GM10847 (cell line): ENCODE measurements around the gene JADE3.

Experiments used
- POLR2A ChIP-seq: IDR thresholded peaks from 2 replicates; pipeline ENCODE4 v1.6.1; 2011; ENCODE audit not compliant: insufficient read length; ENCODE audit errors: extremely low read depth

Gene JADE3

GRCh38 chrX:46965125-46965758, 53.0 kb downstream of the JADE3 start:
- TF ChIP-seq POLR2A, result no peak

GRCh38 chrX:46967547-46967946, 55.3 kb downstream of the JADE3 start:
- TF ChIP-seq POLR2A, result no peak

- no peak for TF ChIP-seq POLR2A
These were observed 66.4 kb downstream of the JADE3 start for GRCh38 chrX:46978341-46979291.

GRCh38 chrX:46984705-46985104, 72.5 kb downstream of the JADE3 start:
- TF ChIP-seq POLR2A, result no peak

GRCh38 chrX:46989548-46989947, 77.3 kb downstream of the JADE3 start:
- no peak for TF ChIP-seq POLR2A

- no peak for TF ChIP-seq POLR2A
These were observed 79.4 kb downstream of the JADE3 start for GRCh38 chrX:46991664-46992063.

GRCh38 chrX:46992070-46992469, 79.8 kb downstream of the JADE3 start:
- no peak for TF ChIP-seq POLR2A

GRCh38 chrX:46994096-46994495, 81.9 kb downstream of the JADE3 start:
- no peak for TF ChIP-seq POLR2A

GRCh38 chrX:47012131-47012530, 99.9 kb downstream of the JADE3 start:
- no peak for TF ChIP-seq POLR2A

GRCh38 chrX:47026198-47026597, 114.0 kb downstream of the JADE3 start:
- no peak for TF ChIP-seq POLR2A

- no peak for TF ChIP-seq POLR2A
These were observed 118.1 kb downstream of the JADE3 start for GRCh38 chrX:47030339-47030738.

- TF ChIP-seq POLR2A, result no peak
These were observed 135.8 kb downstream of the JADE3 start for GRCh38 chrX:47047989-47048388.

- no peak for TF ChIP-seq POLR2A
These were observed 147.1 kb downstream of the JADE3 start for GRCh38 chrX:47059142-47059874.

GRCh38 chrX:47060708-47061107, 148.5 kb downstream of the JADE3 start:
- TF ChIP-seq POLR2A, result no peak

GRCh38 chrX:47061238-47061919, 149.2 kb downstream of the JADE3 start:
- TF ChIP-seq POLR2A, result no peak

- TF ChIP-seq POLR2A, result no peak
These were observed 151.0 kb downstream of the JADE3 start for GRCh38 chrX:47063179-47063578.

- no peak for TF ChIP-seq POLR2A
These were observed 156.0 kb downstream of the JADE3 start for GRCh38 chrX:47068214-47068613.
